ACC112 (cell line): ENCODE measurements around the gene TRIM71.
"Not testable (repeated sequence)": the region's sequence is repeated elsewhere in the genome, so short reads cannot be mapped to it uniquely, and the experiment has no call there.

Experiments used
- H2AFZ ChIP-seq: fragments of 200-600 bp; sonication (generic); one replicate; pipeline ENCODE4 v1.6.0; 2017; ENCODE audit warnings: antibody characterized with exemption, low read length; ENCODE audit not compliant: unreplicated experiment
- H3K27ac ChIP-seq: fragments of 200-600 bp; sonication (generic); 2 replicates; pipeline ENCODE4 v1.5.1; 2014; ENCODE audit warnings: low read depth, mild to moderate bottlenecking, antibody characterized with exemption, low read length, moderate library complexity
- H3K27me3 ChIP-seq: fragments of 200-600 bp; sonication (generic); 2 replicates; pipeline ENCODE4 v1.6.1; 2014; ENCODE audit warnings: mild to moderate bottlenecking, antibody characterized with exemption, low read length, moderate library complexity, mixed read lengths; ENCODE audit not compliant: insufficient read depth
- H3K36me3 ChIP-seq: fragments of 200-600 bp; sonication (generic); 2 replicates; pipeline ENCODE4 v1.6.1; 2016; ENCODE audit warnings: mild to moderate bottlenecking, antibody characterized with exemption, low read length, moderate library complexity, mixed read lengths; ENCODE audit not compliant: insufficient read depth
- H3K4me1 ChIP-seq: fragments of 200-600 bp; sonication (generic); one replicate; pipeline ENCODE4 v1.6.1; 2016; ENCODE audit warnings: low read length, mixed read lengths; ENCODE audit not compliant: insufficient read depth, unreplicated experiment, control insufficient read depth
- H3K4me3 ChIP-seq: fragments of 200-600 bp; sonication (generic); 2 replicates; pipeline ENCODE4 v1.5.1; 2014; ENCODE audit warnings: mild to moderate bottlenecking, low read depth, low read length
- H3K79me2 ChIP-seq: fragments of 200-600 bp; sonication (generic); one replicate; pipeline ENCODE4 v1.6.0; 2016; ENCODE audit warnings: low read length; ENCODE audit not compliant: control insufficient read depth, unreplicated experiment, insufficient read depth

TRIM71 gene

DNA sequence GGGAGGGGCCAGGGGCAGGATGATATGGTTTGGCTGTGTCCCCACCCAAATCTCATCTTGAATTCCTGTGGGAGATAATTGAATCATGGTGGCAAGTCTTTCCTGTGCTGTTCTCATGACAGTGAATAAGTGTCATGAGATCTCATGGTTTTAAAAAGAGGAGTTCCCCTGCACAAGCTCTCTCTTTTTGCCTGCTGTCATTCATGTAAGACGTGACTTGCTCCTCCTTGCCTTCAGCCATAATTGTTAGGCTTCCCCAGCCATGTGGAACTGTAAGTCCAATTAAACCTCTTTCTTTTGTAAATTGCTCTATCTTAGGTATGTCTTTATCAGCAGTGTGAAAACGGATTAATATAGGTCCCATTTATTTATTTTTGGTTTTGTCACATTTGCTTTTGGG, 113.5 kb downstream of the TRIM71 start:
- not testable (repeated sequence) for H3K79me2 ChIP-seq, H3K4me3 ChIP-seq, H3K27me3 ChIP-seq, H3K4me1 ChIP-seq, H3K27ac ChIP-seq, H3K36me3 ChIP-seq, H2AFZ ChIP-seq

DNA sequence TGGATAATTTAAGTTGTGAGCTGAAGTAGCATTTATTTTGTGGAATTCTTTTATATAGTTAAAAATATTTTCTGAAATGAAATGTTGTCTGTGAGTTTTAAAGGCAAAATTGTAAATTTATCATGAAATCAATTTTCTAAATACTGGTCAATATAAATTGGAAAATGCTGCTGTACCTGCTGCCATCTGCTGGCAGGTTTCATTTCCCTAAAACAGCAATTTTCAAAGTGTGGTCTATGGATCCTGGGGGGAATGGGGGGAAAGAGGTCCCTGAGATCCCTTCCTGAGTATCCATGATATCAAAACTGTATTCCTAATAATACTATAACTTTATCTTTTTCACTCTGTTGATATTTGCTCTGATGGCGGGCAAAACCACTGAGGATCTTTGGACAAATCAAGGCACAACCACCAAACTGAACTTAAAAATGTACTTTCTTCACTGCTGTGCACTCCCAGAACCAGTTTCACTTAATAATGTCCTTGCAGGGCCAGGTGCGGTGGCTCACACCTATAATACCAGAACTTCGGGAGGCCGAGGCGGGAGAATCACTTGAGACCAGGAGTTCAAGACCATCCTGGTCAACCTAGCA, 116.4 kb downstream of the TRIM71 start:
- Histone ChIP-seq H3K4me1 (no peaks in the 10 kb centered on the region), H3K4me3 (no peak overlapping the region), H3K27ac (no peak overlapping the region), H2AFZ (no peak overlapping the region), H3K27me3 (no peaks in the 10 kb centered on the region), H3K79me2 (no peaks in the 10 kb centered on the region), H3K36me3 (no peaks in the 10 kb centered on the region)

DNA sequence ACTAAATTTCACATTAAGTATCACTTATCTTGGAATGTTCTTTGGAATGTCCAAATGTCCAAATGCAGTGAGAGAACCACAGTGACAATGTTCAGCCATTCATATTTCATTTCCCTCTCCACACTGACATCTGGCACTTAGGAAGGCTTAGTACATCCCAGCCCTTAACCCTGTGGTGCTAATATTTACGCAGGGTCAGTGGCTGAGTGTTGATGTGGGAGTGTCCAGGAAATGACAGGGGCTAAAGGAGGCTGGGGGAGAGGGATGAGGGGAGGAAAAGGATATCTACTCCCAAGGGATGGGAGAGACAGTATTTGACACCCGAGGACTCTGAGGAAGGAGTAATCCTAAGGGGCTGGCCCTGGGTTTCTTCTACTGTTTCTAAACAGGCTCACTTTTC, 119.5 kb downstream of the TRIM71 start:
- Histone ChIP-seq H3K36me3 (no peaks in the 10 kb centered on the region), H3K27ac (no peak overlapping the region), H2AFZ (no peak overlapping the region), H3K4me3 (no peak overlapping the region), H3K27me3 (no peaks in the 10 kb centered on the region), H3K79me2 (no peaks in the 10 kb centered on the region), H3K4me1 (no peaks in the 10 kb centered on the region)

DNA sequence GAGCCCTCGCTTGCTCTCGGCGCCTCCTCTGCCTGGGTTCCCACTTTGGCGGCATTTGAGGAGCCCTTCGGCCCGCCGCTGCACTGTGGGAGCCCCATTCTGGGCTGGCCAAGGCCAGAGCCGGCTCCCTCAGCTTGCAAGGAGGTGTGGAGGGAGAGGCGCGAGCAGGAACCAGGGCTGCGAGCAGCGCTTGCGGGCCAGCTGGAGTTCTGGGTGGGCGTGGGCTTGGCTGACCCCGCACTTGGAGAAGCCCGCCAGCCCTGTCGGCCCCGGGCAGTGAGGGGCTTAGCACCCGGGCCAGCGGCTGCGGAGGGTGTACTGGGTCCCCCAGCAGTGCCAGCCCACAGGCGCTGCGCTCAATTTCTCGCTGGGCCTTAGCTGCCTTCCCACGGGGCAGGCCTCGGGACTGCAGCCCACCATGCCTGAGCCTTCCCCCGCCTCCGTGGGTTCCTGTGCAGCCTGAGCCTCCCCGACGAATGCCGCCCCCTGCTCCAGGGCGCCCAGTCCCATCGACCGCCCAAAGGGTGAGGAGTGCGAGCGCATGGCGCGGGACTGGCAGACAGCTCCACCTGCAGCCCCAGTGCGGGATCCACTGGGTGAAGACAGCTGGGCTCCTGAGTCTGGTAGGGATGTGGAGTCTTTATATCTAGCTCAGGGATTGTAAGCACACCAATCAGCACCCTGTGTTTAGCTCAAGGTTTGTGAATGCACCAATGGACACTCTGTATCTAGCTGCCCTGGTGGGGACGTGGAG, 121.9 kb downstream of the TRIM71 start:
- H3K36me3 ChIP-seq, H3K4me1 ChIP-seq, H3K27me3 ChIP-seq, H2AFZ ChIP-seq, H3K4me3 ChIP-seq, H3K79me2 ChIP-seq, H3K27ac ChIP-seq: not testable (repeated sequence)

DNA sequence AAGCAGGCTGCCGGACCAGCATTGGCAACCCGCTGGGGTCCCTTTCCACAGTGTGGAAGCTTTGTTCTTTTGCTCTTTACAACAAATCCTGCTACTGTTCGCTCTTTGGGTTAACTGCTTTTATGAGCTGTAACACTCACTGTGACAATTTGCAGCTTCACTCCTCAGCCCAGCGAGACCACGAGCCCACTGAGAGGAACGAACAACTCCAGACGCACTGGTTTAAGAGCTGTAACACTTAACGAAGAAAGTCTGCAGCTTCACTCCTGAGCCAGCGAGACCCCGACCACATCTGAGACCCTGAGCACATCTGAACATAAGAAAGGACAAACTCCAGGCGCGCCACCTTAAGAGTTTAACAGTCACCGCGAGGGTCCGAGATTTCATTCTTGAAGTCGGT, 122.9 kb downstream of the TRIM71 start:
- Histone ChIP-seq H3K36me3 (no peaks in the 10 kb centered on the region), H3K4me3 (no peak overlapping the region), H3K79me2 (no peaks in the 10 kb centered on the region), H3K4me1 (no peaks in the 10 kb centered on the region), H2AFZ (no peak overlapping the region), H3K27me3 (no peaks in the 10 kb centered on the region), H3K27ac (no peak overlapping the region)

DNA sequence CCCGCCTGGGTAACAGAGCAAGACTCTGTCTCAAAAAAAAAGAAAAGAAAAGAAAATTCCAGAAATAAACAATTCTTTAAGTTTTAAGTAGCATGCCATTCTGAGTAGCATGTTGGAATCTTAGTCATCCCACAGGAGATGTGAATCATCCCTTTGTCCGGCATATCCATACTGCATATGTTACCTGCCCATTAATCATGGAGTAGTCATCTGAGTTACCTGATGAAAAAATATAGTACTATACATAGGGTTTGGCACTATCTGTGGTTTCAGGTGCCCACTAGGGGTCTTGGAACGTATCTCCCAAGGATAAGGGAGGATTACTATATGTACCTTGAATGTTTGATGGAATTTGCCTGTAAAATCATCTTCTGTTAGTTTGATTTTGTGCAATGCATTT, 127.3 kb downstream of the TRIM71 start:
- Histone ChIP-seq H3K79me2 (no peaks in the 10 kb centered on the region), H2AFZ (no peak overlapping the region), H3K27ac (no peak overlapping the region), H3K4me3 (no peak overlapping the region), H3K36me3 (no peaks in the 10 kb centered on the region), H3K4me1 (no peaks in the 10 kb centered on the region), H3K27me3 (no peaks in the 10 kb centered on the region)

DNA sequence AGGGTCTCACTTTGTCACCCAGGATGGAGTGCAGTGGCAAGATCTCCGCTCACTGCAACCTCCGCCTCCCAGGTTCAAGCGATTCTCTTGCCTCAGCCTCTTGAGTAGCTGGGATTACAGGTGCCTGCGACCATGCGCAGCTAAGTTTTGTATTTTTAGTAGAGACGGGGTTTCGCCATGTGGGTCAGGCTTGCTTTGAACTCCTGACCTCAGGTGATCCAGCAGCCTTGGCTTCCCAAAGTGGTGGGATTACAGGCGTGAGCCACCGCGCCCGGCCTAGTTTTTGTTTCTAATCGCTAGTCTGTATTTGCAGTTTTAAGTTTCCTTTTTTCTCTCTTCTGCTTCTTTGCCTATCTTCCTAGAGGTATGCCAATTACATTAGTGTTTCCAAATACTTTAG, 127.8 kb downstream of the TRIM71 start:
- not testable (repeated sequence) for H3K27ac ChIP-seq, H3K4me3 ChIP-seq, H2AFZ ChIP-seq, H3K36me3 ChIP-seq, H3K79me2 ChIP-seq, H3K4me1 ChIP-seq, H3K27me3 ChIP-seq

DNA sequence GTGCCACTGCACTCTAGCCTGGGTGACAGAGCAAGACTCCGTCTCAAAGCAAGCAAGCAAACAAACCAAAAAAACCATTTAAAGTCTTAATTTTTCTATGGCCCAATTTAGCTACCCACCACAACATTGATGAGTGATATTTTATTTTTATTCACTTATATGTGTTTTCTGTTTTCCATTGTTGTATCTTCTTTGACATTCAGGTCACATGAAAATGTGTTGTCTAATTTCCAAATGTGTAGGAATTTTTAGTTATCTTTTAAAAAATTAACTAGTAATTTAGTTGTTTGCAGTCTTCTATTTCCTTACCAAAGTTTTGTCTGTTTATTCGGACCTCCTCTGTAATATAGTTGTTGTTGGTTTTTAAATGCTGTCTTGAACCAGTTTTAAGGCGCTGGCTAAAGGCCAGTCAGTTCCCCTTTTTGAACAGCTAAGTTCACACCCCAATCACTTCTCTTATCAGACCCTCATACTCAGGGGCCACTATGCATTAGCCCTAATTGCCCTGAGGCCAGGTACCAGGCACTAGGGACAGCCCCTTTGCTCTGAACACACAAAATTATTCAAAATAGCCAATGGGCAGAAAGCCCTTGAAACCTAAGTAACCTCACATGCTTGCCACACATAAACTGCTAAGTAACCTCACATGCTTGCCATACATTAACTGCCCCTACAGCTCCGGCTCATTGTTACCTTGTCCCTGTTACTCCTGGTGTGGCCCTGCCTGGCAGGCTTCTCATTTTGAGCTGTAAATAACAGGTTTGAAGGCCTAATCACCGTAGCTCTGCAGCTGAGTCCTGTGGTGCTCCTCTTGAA, 129.4 kb downstream of the TRIM71 start:
- H3K36me3 ChIP-seq, result no peaks in the 10 kb centered on the region
- no peak overlapping the region for H2AFZ ChIP-seq
- no peak overlapping the region for H3K4me3 ChIP-seq
- no peaks in the 10 kb centered on the region for H3K27me3 ChIP-seq
- no peaks in the 10 kb centered on the region for H3K79me2 ChIP-seq
- no peak overlapping the region for H3K27ac ChIP-seq
- no peaks in the 10 kb centered on the region for H3K4me1 ChIP-seq
